ENCODE measurements around the gene PDE10A. TPM values are rescaled to one million over a fixed set of nuclear protein-coding genes. Genes with fewer than 3 reads are reported as not detected.

Gene PDE10A
- total and polyA plus RNA-seq, 7 donors, result 1.2 to 33.5 (median 7.4) TPM; not detected in 1

GRCh38 chr6:165704045-165704748 is 41.2 kb upstream of the PDE10A start:
- 63 to 69% methylated on average over 9 of the region's 9 CpGs for WGBS, 2 donors
- no peak overlapping the region for H3K27ac ChIP-seq
- peaks cover 0 to 19% (median 11%) of the 10 kb centered on the region in 4 donors for H3K4me1 ChIP-seq
- no peak for DNase-seq
- no peaks in the 10 kb centered on the region for H3K9me3 ChIP-seq
- intact Hi-C loops (cut with DNase I), result no loop called here
- H3K36me3 ChIP-seq, result no peaks in the 10 kb centered on the region
- H3K4me3 ChIP-seq, result no peak overlapping the region
- TF ChIP-seq, protein P1, sequence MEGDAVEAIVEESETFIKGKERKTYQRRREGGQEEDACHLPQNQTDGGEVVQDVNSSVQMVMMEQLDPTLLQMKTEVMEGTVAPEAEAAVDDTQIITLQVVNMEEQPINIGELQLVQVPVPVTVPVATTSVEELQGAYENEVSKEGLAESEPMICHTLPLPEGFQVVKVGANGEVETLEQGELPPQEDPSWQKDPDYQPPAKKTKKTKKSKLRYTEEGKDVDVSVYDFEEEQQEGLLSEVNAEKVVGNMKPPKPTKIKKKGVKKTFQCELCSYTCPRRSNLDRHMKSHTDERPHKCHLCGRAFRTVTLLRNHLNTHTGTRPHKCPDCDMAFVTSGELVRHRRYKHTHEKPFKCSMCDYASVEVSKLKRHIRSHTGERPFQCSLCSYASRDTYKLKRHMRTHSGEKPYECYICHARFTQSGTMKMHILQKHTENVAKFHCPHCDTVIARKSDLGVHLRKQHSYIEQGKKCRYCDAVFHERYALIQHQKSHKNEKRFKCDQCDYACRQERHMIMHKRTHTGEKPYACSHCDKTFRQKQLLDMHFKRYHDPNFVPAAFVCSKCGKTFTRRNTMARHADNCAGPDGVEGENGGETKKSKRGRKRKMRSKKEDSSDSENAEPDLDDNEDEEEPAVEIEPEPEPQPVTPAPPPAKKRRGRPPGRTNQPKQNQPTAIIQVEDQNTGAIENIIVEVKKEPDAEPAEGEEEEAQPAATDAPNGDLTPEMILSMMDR (IDR thresholded peaks at IDR 0.05), result no peak
- TF ChIP-seq EP300 (IDR thresholded peaks at IDR 0.05) (no peak), POLR2A (IDR thresholded peaks at IDR 0.05) (no peak), POLR2AphosphoS5 (IDR thresholded peaks at IDR 0.05) (no peak)
- no peaks in the 10 kb centered on the region for H3K27me3 ChIP-seq

DNA sequence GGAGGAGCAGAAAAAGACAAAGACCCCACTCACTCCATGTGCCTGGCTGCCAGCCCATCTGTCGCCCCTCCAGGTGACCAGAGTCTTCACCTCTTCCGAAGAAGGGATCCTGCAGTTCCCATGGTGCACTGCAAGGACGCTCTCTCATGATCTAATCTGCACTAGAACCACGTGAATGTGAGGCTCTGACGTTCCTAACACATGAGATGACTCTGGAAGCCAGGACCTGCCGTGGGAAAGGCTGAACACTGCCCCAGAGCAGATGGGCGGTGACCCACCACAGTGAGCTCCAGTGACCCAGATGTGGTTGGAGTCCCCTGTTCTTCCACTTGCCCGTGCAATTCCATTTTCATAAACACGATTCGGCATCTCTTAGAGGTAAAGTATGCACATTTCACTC is 39.6 kb upstream of the PDE10A start:
- TF ChIP-seq, protein P1 (IDR thresholded peaks at IDR 0.05), result no peak
- no peak for TF ChIP-seq EP300 (IDR thresholded peaks at IDR 0.05)
- no peak for TF ChIP-seq POLR2A (IDR thresholded peaks at IDR 0.05)
- TF ChIP-seq POLR2AphosphoS5 (IDR thresholded peaks at IDR 0.05), result no peak
- Histone ChIP-seq H3K27me3 (no peaks in the 10 kb centered on the region), H3K4me1 (peaks cover 0 to 19% (median 11%) of the 10 kb centered on the region in 4 donors), H3K4me3 (no peak overlapping the region), H3K27ac (no peak overlapping the region), H3K36me3 (no peaks in the 10 kb centered on the region), H3K9me3 (no peaks in the 10 kb centered on the region)
- WGBS, 2 donors, result 77 to 80% methylated on average over 10 of the region's 10 CpGs
- no peak for DNase-seq
- intact Hi-C loops (cut with DNase I), result no loop called here

GRCh38 chr6:165701564-165702354 is 38.7 kb upstream of the PDE10A start:
- Histone ChIP-seq H3K4me3 (no peak overlapping the region), H3K36me3 (no peaks in the 10 kb centered on the region), H3K27ac (no peak overlapping the region), H3K9me3 (no peaks in the 10 kb centered on the region), H3K4me1 (peaks cover 0 to 19% (median 11%) of the 10 kb centered on the region in 4 donors), H3K27me3 (no peaks in the 10 kb centered on the region)
- no peak for DNase-seq
- WGBS, 2 donors, result 88 to 93% methylated on average over 11 of the region's 11 CpGs
- no peak for TF ChIP-seq POLR2AphosphoS5 (IDR thresholded peaks at IDR 0.05)
- TF ChIP-seq, protein P1 (IDR thresholded peaks at IDR 0.05), result no peak
- no peak for TF ChIP-seq EP300 (IDR thresholded peaks at IDR 0.05)
- TF ChIP-seq POLR2A (IDR thresholded peaks at IDR 0.05), result no peak
- intact Hi-C loops (cut with DNase I), result no loop called here

GRCh38 chr6:165701005-165701404 is 38.0 kb upstream of the PDE10A start:
- 72 to 76% methylated on average over 4 of the region's 4 CpGs for WGBS, 2 donors
- H3K4me1 ChIP-seq, result peaks cover 0 to 19% (median 11%) of the 10 kb centered on the region in 4 donors

More at GRCh38 chr6:165701005-165701404, 38.0 kb upstream of the PDE10A start:
- Histone ChIP-seq H3K9me3 (no peaks in the 10 kb centered on the region), H3K27ac (no peak overlapping the region), H3K27me3 (no peaks in the 10 kb centered on the region), H3K4me3 (no peak overlapping the region), H3K36me3 (no peaks in the 10 kb centered on the region)
- DNase-seq, result no peak
- TF ChIP-seq POLR2A (IDR thresholded peaks at IDR 0.05), result no peak
- TF ChIP-seq EP300 (IDR thresholded peaks at IDR 0.05), result no peak
- no peak for TF ChIP-seq POLR2AphosphoS5 (IDR thresholded peaks at IDR 0.05)
- TF ChIP-seq, protein P1 (IDR thresholded peaks at IDR 0.05), result no peak
- intact Hi-C loops (cut with DNase I), result no loop called here

All from sigmoid colon (tissue), 7 donors.